Ureter (tissue), 1 donor: ENCODE measurements around the gene TGM3. TPM values are rescaled to one million over a fixed set of nuclear protein-coding genes. Genes with fewer than 3 reads are reported as not detected.

Source experiments
- DNase-seq: peaks from one replicate; pipeline ENCODE4 v3.0.0-alpha.2; 2020; ENCODE audit warnings: low spot score
- total RNA-seq: library from RNA; stranded (reverse); gene quantifications from one replicate; pipeline ENCODE4 v1.2.4, GENCODE V29; 2023
- donor health status: DM: yes; HTN: yes; CAD: no.

TGM3 gene
- total RNA-seq, 1 donor from 2014 or later: not detected

- no peak for DNase-seq
Measured at GRCh38 chr20:2338411-2339066, 42.7 kb downstream of the TGM3 start.

GRCh38 chr20:2340136-2340535 is 44.3 kb downstream of the TGM3 start:
- DNase-seq: no peak

- DNase-seq: no peak
Measured at GRCh38 chr20:2340823-2341222, 45.0 kb downstream of the TGM3 start.

- DNase-seq: no peak
Measured at GRCh38 chr20:2341336-2341735, 45.5 kb downstream of the TGM3 start.

- no peak for DNase-seq
Measured at GRCh38 chr20:2342243-2342642, 46.4 kb downstream of the TGM3 start.

GRCh38 chr20:2346188-2346587 is 50.4 kb downstream of the TGM3 start:
- DNase-seq: no peak

- DNase-seq: no peak
Measured at GRCh38 chr20:2348336-2348735, 52.5 kb downstream of the TGM3 start.

GRCh38 chr20:2349801-2350200 is 54.0 kb downstream of the TGM3 start:
- DNase-seq: no peak

- DNase-seq: no peak
Measured at GRCh38 chr20:2350606-2351005, 54.8 kb downstream of the TGM3 start.

GRCh38 chr20:2353231-2353630 is 57.4 kb downstream of the TGM3 start:
- DNase-seq: no peak

GRCh38 chr20:2357114-2357513 is 61.3 kb downstream of the TGM3 start:
- no peak for DNase-seq

- DNase-seq: no peak
Measured at GRCh38 chr20:2358006-2358405, 62.2 kb downstream of the TGM3 start.

GRCh38 chr20:2361035-2361593 is 65.3 kb downstream of the TGM3 start:
- DNase-seq: no peak

- DNase-seq: no peak
Measured at GRCh38 chr20:2363187-2363586, 67.4 kb downstream of the TGM3 start.

- DNase-seq: no peak
Measured at GRCh38 chr20:2363587-2363986, 67.8 kb downstream of the TGM3 start.

- DNase-seq: no peak
Measured at GRCh38 chr20:2364044-2364443, 68.2 kb downstream of the TGM3 start.

GRCh38 chr20:2365091-2365490 is 69.3 kb downstream of the TGM3 start:
- no peak for DNase-seq

- DNase-seq: no peak
Measured at GRCh38 chr20:2365666-2366065, 69.9 kb downstream of the TGM3 start.

GRCh38 chr20:2368621-2369020 is 72.8 kb downstream of the TGM3 start:
- DNase-seq: no peak

- DNase-seq: no peak
Measured at GRCh38 chr20:2373098-2373497, 77.3 kb downstream of the TGM3 start.

- DNase-seq: no peak
Measured at GRCh38 chr20:2374346-2375125, 78.7 kb downstream of the TGM3 start.

GRCh38 chr20:2378893-2379292 is 83.1 kb downstream of the TGM3 start:
- no peak for DNase-seq
